ENCODE results near the gene SETX. TPM values are rescaled to one million over a fixed set of nuclear protein-coding genes. Genes with fewer than 3 reads are reported as not detected.

SETX gene
- total and polyA plus RNA-seq, 2 of the 13 experiments (the other 11 are each of a cell fraction or from before 2014, with no cell fraction given) = 13.2 to 39.0 TPM

GRCh38 chr9:132214027-132214622, 140.7 kb downstream of the SETX start:
- no peak for FAIRE-seq
- CTCF ChIA-PET (ENCODE audit: low intra/inter-chr PET ratio, low total read pairs) = no interaction called here
- no peak overlapping the region for H3K4me2 ChIP-seq (ENCODE audit: low read depth, low read length)

More at GRCh38 chr9:132214027-132214622, 140.7 kb downstream of the SETX start:
- H3K79me2 ChIP-seq (ENCODE audit: insufficient read depth, low read length) = no peaks in the 10 kb centered on the region
- no peaks in the 10 kb centered on the region for H3K36me3 ChIP-seq (replicated peaks in 1 of 2; ENCODE audit: control insufficient read depth in 1 of 2, insufficient read depth in 2 of 2, low read length in 2 of 2)
- intact Hi-C loops (cut with micrococcal nuclease; ENCODE audit: unreplicated experiment) = no loop called here
- DNase-seq (ENCODE audit: low spot score) = no peak
- H3K27me3 ChIP-seq (ENCODE audit: control insufficient read depth in 1 of 2, insufficient read depth in 2 of 2, low read length in 2 of 2) = peaks cover 19 to 72% of the 10 kb centered on the region in 2 experiments
- no peak overlapping the region for H3K4me3 ChIP-seq (replicated peaks in 1 of 3; ENCODE audit: insufficient read depth in 1 of 3, low read depth in 2 of 3, low read length in 3 of 3)
- no peak overlapping the region for H3K27ac ChIP-seq (ENCODE audit: extremely low read length, insufficient read depth, low read length)
- peak; percentile 37 for ATAC-seq
- 2% methylated on average over 7 of the region's 18 CpGs for WGBS (ENCODE audit: low lambda C conversion rate)
- in situ Hi-C loops (cut with HindIII; ENCODE audit: extremely low pct_ligation_motif_present, low pct_unique_long_range_greater_than_20kb) = no loop called here
- BruUV-seq (replicated peaks) = no TSS peak
- no peak overlapping the region for H3K9ac ChIP-seq (ENCODE audit: insufficient read depth, low read depth, low read length)
- no peaks in the 10 kb centered on the region for H4K20me1 ChIP-seq (ENCODE audit: insufficient read depth, low read length)
- POLR2A ChIA-PET = no interaction called here
- no peaks in the 10 kb centered on the region for H3K4me1 ChIP-seq (ENCODE audit: insufficient read depth, low read length)
- no peak overlapping the region for H2AFZ ChIP-seq (ENCODE audit: low read length)
- H3K9me3 ChIP-seq (ENCODE audit: low read length) = no peaks in the 10 kb centered on the region
- TF ChIP-seq ELF3 (CRISPR knock-in tag; IDR thresholded peaks at IDR 0.05) (no peak), ATF7 (IDR thresholded peaks at IDR 0.05) (peak; percentile 63), ATF7 (CRISPR knock-in tag; IDR thresholded peaks at IDR 0.05) (no peak), IKZF5 (CRISPR knock-in tag; IDR thresholded peaks at IDR 0.05) (no peak), TEAD2 (CRISPR knock-in tag; IDR thresholded peaks at IDR 0.05) (no peak), ZNF784 (CRISPR knock-in tag; IDR thresholded peaks at IDR 0.05; ENCODE audit: borderline replicate concordance) (no peak), ZBTB2 (CRISPR knock-in tag; IDR thresholded peaks at IDR 0.05; ENCODE audit: low read depth) (no peak), CREB1 (IDR thresholded peaks at IDR 0.05) (peak; percentile 63), CREB1 (CRISPR knock-in tag; IDR thresholded peaks at IDR 0.05) (no peak), MED8 (CRISPR knock-in tag; IDR thresholded peaks at IDR 0.05; ENCODE audit: insufficient replicate concordance) (no peak), KAT7 (CRISPR knock-in tag; IDR thresholded peaks at IDR 0.05; ENCODE audit: borderline replicate concordance) (no peak), SIN3B (IDR thresholded peaks at IDR 0.05; ENCODE audit: low read length) (no peak), MTF2 (CRISPR knock-in tag; IDR thresholded peaks at IDR 0.05; ENCODE audit: borderline replicate concordance) (no peak), ZNF576 (CRISPR knock-in tag; IDR thresholded peaks at IDR 0.05) (no peak)
